ENCODE data around the gene SPNS3.

DNA sequence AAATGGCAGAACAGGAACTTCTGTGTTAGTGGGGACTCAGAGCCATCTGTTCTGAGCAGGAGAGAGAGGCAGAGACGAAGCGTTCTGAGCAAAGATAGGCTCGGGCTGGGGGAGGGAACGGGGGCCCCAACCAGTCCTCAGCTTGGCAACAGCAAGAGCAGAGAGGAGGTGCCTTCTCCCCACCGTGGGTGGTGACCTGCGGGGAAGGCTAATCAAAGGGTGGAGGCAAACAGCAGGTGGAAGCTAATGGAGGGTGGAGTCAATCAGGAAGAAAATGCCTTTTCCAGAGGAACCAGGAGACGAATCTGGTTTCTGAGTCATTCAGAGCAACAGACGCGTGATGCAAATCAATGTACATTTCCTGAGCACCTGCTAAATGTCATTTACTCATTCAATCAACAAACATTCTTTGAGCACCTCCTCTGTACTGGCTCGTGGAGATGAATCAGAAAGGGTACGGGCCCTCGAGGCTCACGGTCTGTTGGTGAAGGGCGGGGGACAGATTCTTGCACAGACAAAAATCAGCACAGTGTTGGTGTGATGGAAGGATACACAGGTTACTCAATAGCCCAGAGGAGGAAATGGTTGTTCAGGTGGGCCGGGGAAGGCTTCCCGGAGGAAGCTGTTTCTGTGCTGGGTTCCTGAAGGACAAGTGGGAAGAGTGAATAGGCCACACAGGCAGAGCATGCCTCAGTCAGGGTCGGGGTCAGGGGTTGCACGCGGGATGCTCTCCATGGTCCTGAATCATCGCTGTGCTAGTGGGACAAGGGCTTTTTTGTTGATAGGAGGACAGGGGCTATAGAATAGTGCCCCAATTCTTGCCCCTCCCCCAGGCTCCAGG lies 59.2 kb downstream of the SPNS3 start:
- TF ChIP-seq, protein P1, sequence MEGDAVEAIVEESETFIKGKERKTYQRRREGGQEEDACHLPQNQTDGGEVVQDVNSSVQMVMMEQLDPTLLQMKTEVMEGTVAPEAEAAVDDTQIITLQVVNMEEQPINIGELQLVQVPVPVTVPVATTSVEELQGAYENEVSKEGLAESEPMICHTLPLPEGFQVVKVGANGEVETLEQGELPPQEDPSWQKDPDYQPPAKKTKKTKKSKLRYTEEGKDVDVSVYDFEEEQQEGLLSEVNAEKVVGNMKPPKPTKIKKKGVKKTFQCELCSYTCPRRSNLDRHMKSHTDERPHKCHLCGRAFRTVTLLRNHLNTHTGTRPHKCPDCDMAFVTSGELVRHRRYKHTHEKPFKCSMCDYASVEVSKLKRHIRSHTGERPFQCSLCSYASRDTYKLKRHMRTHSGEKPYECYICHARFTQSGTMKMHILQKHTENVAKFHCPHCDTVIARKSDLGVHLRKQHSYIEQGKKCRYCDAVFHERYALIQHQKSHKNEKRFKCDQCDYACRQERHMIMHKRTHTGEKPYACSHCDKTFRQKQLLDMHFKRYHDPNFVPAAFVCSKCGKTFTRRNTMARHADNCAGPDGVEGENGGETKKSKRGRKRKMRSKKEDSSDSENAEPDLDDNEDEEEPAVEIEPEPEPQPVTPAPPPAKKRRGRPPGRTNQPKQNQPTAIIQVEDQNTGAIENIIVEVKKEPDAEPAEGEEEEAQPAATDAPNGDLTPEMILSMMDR (IDR thresholded peaks at IDR 0.05 in 4 of 5, conservative IDR thresholded peaks at IDR 0.05 in 1 of 5) = no peak
- no peak for TF ChIP-seq POLR2A (IDR thresholded peaks at IDR 0.05)

All from gastrocnemius medialis (tissue), 4 donors.